Stimulated activated CD4-positive, alpha-beta T cell treated with anti-CD3 and anti-CD28 coated beads, Interleukin-15, amount 100 ng/mL, for 48 hours (primary cell): ENCODE results near the gene CYSRT1.

Source experiments
- DNase-seq, 2 donors: peaks; one replicate each; pipeline ENCODE4 v3.0.0-alpha.2; 2020; ENCODE audit warnings: low read depth in 2 of 2

CYSRT1 gene

DNA sequence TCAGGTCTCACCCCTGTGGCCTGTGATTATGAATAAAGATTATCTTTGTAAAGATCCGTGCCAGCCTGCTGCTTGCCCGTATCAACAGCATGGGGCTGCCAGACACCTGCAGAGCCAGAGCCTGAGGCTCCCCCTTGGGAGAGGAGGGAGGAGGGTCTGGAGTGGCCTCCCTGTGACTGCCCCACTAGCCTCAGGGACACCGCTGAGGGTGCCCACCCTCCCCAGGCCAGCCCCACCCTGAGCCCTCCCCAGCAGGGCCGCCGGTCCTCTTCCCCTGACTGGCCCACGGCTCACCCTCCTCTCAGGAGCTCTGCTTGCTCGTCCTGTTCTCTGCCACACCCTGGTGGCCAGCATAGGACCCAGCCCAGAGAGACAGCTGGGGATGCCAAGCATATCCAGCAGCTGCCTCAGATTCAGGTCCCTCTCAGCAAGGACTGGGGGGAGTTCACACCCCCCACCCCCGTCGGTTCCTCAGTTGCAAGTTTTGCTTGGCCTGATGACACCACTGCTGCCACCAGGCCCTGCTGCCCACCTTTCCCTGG is 34.6 kb upstream of the CYSRT1 start:
- no peak for DNase-seq

DNA sequence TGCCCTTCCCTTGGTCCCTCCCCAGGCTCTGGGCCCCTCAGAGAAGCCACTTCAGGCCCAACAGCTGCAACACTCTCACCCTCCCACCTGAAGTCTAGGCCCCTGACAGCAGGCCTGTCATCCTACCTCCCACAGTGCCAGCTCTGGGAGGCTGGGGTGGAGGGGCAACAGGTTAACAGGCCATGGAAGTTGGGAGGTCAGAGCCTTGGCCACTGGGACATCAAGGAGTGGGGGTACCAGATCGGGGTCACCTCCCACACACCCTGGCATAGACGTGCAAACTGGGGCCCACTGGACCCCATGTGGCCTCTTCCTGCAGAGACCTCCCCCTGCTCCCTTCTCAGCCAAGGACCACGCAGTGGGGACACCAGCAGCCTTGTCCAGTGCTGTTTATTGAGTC is 33.7 kb upstream of the CYSRT1 start:
- DNase-seq: no peak

DNA sequence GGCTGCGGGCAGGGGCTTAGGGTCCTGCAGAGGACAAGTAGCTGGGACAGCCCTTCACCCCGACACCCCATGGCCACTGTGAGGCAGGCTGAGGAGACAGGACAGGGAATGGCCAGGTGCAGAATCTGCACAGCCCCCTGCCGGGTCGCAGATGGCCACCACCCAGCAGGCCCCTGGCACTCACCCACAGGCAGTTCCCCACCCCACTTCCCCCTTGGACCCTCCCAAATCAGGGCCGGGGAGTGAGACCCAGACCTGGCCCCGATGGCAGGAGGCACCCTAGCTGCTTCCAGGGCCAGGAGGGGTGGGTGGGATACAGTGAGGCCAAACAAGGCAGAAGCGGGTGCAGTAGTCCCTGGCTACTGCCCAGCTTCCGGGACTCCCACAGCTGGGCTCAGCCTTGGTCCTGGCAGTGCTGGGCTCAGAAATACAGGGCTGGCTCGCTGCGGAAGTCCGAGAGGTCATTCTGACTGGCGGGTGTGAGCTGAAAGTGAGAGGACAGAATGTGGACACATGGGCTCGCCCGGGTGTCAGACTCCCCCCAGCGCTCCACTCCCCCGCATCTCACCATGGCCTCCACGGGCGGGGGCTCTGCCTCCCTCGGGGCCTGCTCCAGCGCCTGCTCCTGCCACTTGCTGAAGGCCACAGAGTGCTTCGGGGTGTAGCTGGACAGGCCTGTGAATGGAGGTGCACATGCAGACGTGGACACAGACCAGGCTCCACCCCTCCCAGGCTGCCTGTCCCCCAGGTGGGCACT is 33.1 kb upstream of the CYSRT1 start:
- no peak for DNase-seq

DNA sequence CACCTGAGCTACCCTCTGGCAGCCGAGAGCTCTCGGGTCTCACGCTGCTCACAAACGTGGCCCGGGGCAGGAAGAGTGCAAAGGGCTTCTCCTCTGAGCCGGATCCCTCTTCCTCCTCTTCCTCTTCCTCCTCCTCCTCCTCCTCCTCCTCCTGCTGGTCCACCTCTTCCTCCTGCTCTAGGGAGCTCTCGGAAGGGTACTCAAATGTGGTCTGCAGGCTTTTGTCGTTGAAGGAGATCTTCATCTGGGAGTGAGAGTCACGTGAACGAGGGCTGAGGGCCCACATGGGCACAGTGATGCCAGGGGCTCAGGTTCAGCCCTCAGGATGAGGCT is 32.6 kb upstream of the CYSRT1 start:
- no peak for DNase-seq

DNA sequence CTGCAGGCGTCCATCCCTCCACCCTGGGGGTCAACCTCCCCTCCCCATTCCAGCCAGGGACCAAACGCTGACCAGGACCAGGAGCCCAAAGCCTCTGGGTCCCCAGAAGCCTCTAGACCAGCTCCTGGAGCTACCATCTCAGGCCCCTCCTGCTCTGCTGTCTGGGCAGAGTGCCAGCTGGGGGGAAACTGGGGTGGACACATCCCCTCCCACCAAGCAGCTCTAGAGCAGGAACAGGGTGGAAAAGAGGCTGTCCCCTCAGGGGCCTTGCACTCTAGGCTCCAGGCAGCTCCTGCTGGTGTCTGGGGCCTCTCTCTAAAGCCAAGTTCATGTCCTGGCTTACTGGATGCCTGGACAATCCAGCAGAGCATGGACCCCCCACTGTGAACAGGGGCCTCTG is 32.1 kb upstream of the CYSRT1 start:
- no peak for DNase-seq

DNA sequence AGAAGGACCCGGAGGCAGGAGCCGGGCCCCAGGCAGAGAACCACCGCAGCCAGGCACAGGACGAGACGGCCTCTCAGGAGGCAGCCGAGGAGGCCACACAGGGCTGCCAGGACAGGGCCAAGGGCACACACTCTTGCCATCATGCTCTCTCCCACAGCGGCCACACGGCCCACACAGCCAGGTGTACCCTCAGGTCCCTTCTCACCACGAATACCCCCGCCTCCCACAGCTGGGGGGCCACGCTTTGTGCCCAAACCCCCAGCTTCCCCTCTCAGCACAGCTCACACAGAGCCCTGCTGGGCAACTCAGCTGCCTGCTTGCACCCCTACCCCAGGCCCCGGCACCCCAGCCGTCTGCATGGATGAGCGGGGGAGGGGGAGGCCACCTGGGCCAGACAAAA is 31.2 kb upstream of the CYSRT1 start:
- no peak for DNase-seq

DNA sequence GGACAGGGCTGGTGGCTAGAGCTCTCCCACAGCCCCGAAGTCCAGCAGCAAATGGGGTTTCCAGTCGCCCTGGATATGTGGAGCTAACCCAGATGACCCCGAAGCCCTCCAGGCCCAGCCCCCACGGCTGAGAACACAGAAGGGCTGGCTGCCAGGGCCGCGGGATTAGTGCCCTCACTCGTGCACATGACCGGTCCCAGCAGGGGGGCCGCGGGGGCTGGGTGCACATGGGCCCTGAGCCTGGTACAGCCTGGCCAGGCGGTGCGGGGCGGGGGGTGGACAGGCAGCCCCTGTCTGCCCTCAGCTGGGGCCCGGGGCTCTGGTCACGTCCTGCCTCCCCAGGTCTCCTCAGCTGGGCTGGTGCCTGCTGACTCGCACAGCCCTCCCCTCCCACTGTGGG is 30.6 kb upstream of the CYSRT1 start:
- no peak for DNase-seq

DNA sequence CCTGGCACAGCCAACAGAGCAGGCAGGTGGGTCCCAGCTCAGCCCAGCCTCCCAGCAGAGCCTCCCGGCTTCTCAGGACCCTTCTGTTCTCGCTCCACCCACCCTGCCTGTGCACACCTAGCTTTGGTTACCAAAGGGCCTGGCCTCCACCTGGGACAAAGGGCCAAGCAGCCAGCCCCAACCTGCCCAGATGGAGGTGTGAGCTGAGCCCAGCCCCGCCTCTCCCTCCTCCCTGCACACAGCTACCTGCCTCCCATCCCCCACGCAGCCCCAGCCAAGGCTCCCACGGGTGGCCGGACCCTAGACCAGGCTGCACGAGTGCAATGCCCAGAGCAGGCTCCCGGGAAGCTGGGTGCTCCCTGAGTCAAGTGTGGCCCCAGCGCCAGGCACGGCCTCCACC is 30.1 kb upstream of the CYSRT1 start:
- no peak for DNase-seq

DNA sequence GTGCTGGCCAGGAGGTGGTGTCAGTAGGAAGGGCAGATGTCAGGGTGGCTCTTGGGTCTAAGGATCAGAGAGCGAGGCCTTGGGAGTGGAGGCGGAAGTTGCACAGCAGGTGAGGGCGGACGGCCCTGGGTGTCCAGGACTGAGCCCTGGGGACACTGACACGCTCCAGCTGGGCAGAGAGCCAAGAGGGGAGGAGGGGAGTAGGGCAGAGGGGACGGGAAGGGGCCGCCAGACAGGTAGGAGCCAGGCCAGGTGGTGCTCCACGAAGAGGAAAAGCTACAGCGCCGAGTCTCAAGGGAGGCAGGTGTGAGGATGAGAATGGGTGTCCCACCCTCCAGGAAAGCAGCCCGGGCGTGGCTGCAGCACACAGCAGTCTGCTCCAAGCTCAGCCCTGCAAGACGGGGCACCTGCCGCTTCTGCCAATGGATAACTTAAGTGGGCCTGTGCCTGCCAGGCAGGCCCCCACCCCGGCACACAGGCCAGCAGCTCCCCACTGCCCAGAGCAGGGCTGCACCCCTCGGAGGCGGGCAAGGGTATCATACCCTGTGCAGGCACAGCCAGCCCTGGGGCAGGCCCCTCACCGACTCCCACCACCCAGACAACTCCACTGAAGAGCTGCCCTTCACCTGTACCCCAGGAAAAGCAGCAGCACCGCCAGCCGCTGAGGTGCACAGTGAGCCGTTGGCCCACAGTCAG is 29.3 kb upstream of the CYSRT1 start:
- DNase-seq: no peak

DNA sequence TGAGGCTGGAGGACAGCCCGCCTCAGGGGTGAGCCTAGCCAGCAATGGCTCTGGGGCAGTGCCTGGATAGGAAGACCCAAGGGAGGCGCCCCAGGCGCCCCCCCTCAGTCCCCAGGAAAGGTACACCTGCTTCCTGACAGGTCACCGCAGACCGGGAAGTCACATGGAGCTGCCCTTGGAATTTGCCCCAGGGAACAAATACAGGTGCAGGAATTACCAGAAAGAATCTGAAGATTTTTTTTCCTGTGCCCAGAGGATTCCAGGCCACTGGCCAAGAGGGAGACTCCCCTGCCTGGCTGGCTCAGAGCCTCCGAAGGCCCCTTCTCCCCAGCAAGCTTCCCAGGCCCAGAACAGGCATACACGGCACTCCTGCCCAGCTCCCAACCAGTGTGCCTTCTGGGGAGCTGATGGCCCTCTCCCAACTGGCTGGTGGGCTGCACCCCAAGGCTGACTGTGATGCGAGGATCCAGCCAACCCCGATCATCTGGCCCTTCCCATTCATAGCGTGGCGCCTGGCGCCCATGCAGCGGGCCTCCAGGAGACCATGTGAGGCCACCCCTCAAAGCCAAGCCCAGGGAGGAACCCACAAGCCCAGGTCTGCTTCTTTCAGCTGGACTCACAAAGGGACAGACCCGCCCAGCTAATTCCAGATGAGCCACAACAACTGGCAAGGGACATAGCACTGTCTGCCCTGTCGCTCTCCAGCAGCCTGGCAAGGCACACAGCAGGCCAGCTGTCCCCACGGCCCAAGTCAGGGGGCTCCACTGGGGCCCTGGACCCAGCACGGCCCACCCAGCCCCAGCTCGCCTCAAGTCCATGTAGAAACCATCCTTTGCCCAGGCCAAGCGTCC is 26.7 kb upstream of the CYSRT1 start:
- no peak for DNase-seq

DNA sequence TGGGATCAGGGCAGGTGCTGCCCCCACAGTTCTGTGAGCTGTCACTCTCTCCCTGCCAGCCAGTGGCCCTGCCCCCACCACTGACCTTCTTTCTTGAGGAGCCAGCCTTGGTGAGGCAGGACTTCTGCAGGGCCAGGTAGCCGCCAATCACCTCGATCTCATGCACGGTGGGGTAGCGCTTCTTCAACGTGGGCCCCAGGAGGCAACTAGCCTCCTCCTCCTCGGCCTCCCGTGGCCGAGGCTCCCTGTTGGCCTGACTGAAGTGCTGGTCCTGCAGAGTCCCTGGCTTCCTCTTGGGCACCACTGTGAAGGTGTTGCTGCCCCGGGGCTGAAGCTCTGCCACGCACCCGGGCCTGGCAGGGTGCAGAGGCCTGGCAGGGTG is 26.1 kb upstream of the CYSRT1 start:
- DNase-seq: no peak

DNA sequence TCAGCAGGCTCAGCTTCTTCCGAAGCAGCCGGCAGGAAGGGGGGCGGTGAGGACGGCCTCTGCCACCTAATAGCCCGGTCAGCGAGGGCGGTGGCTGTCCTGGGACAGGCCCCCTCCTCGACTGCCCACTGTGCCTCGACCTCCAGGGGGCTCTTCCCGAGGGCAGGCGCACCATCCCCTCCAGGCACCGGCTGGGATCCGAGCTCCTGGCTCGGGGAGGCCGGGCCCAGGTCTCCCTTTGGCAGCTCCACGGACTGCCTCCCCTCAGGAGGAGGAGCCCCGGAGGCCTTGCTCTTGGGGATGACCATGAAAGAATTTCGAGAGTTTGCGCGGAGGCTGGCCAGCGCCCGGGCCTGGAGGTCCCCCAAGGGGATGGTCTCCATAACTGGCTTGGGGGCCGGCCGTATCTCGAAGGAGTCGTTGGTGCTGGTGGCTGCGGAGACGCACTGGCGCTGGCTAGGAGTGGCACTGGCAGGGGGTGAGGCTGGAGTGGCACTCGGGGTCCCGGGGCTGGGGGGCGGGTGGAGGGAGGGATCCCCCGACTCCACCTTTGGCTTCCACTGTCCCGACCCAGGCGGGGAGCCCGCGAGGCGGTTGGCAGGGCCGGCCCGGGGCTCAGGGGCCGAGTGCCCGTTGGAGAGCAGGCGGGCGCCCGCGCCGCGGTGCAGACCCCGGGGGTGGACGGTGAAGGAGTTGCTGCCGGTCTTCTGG is 25.4 kb upstream of the CYSRT1 start:
- no peak for DNase-seq

DNA sequence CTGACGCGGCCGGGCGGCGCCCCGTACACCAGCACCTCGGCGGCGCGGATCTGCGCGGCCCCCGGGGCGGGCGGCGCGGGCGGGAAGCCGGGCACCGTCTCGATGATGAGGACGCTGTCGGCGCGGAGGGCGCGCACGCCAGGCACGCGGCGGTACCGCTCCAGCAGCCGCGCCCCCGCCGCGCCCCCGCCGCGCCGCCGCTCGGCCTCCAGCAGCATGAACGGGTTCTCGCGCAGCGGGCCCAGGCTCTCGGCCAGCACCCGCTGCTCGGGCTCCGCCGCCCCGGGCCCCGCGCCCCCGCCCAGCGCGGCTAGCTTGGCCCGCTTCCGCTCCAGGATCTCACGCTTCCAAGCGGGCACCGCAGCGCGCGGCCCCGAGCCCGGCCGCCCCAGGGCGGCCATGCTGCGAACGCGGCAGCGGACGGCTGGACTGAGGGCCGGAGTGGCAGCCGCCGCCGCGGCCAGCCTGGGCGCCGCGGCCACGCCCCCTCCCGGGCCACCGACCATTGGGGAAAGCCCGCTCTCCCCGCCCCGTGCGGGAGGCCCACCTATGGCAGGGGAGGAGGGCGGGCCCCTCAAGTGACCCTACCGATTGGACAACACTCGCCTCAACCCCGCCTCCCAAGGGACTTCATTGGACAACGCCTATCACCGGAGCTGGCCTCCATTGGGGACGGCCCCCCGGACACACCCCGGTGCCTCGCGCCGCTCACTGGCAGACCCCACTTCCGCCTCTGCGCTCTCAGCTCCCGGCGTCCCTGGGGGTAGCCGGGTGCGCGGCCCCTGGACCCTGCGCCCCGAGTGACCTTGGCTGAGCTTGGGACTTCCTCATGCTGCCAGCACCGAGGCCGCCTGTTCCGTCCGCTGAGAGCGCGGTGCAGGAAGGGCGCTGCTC is 24.4 kb upstream of the CYSRT1 start, which contains the start of gene TPRN:
TPRN (minus strand) TSS at position 431 of the 894 bp plus-strand sequence; CDS start at position 401, 30 bp downstream.
- peak; percentile 95 to 99 for DNase-seq

DNA sequence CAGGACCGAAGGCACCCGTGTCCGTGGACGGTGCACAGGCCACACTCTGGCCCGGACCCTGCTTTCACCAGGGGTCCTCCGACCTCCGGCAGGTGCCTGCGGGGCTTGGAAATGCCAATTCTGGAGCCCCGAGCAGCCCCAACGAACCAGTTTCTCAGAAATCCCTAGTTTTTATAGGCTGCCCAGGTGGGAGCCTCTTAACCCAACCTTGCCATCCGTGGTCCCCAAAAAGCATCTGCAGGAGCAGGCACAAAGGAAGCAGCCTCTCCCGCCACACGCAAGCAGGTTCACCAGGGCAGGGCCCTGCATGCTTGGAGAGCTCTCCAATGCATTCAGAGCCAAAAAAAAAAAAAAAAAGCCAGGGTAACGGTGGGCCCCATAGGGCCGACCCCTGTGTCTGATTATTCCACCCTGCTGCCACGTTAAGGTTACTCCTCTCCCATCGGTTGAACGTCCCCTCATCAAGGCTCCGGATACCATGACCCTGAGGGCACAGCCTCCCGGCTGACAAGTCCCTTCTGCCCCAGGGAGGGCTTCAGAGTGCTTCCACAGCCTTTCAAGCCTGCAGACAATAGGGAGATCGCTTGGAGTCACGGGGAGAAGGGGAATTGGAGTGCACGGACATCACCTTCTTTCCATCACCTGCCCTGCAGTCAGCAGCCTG is 23.6 kb upstream of the CYSRT1 start:
- no peak for DNase-seq

DNA sequence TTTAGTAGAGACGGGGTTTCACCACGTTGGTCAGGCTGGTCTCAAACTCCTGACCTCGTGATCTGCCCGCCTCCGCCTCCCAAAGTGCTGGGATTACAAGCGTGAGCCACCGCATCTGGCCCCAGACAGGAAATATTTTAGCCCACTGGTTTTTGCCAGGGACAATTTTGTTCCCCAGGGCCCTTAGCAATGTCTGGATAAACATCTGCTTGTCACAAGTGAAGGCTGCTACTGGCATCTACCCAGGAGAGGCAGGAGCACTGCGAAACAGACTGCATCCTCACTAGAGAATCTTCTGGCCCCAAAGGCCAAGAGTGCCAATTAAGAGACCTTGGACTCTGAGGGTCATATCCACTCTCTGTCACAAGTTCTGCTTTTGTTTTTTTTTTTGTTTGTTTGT is 22.0 kb upstream of the CYSRT1 start:
- no peak for DNase-seq

DNA sequence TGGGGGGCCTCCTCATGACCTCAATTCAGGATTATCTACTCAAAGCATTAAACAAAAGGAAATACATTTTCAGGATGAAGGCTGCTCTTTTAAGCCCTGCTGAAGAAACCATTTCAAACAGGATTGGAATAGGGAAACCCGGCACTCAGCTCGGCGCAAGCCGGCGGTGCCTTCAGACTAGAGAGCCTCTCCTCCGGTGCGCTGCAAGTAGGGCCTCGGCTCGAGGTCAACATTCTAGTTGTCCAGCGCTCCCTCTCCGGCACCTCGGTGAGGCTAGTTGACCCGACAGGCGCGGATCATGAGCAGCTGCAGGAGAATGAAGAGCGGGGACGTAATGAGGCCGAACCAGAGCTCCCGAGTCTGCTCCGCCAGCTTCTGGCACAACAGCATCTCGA is 20.2 kb upstream of the CYSRT1 start:
- no peak for DNase-seq

DNA sequence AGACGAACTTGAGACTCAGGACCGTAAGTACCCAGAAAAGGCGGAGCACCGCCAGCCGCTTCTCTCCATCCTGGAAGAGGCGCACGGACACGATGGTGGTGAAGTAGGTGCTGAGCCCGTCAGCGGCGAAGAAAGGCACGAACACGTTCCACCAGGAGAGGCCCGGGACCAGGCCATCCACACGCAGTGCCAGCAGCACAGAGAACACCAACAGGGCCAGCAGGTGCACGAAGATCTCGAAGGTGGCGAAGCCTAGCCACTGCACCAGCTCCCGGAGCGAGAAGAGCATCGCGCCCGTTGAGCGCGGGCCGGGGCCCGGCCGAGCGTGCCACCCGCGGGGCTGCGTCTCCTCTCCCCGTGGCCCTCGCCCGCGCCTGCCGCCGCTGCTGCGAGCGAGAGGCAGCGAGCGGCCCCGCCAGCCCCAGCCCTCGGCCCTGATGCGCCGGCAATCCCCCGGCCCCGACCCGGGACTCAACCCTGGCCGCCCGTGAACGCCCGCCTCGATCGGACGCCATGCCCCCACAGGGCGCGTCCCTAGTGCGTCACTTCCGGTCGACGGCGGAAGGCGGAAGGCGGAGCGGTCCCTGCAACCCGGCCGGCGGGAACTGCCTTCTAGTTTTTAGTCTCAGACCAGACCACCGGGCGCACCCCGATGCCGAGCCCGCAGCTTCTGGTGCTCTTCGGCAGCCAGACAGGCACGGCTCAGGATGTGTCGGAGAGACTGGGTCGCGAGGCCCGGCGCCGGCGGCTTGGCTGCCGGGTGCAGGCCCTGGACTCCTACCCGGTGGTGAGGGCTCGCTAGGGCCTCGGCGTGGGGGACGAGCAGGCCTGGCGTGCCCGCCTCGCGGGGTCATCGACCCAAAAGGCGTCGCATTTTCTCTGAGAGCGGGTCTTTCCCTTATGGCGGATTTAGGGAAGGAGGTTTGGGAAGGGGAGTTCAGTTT is 19.6 kb upstream of the CYSRT1 start, which contains the start of the genes NDOR1 and TMEM203:
NDOR1 (plus strand) TSS at position 575 of the 944 bp plus-strand sequence; CDS start at position 653, 78 bp downstream.
TMEM203 (minus strand) TSS at position 523 of the 944 bp plus-strand sequence; CDS start at position 289, 234 bp downstream.
- peak; percentile 87 to 93 for DNase-seq

DNA sequence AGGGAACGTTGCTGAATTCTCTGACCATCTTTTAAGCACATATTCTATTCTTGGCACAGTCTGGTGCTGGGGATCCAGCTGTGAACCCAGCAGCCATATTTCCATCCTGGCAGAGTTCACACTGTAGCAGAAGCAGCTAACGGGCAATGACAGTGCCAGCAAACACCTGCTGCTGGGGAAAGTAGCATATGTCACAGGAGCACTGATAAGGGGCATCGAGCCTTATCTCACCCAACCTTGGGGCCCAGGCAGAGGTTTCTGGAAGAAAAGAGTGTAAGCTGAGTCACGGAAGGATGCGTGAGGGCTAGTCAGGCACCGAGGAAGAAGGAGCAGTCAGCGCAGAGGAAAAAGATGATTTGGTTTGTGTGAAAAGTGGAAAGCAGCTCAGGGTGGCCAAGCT is 18.4 kb upstream of the CYSRT1 start:
- no peak for DNase-seq

DNA sequence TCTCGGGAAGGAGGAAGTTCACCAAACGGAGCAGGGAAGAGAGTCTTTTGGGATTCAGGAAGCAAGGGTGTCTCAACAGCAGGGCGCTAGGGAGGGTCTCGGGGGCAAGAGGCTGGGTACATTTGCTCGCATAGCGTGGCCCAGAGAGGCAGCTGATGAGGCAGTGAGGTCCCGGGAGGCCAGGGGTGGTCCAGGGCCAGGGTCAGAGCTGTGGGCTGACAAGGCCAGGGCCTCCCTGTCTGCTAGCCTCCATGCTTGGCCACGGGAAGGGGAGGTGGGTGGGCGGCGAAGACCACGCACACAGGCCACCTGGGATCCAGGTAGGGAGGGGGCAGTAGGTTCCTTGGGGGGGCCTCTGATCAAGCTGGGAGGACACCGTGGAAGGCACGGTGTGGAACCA is 13.4 kb upstream of the CYSRT1 start:
- DNase-seq: no peak
